ENCODE data around the gene GBA2. TPM values are rescaled to one million over a fixed set of nuclear protein-coding genes. Genes with fewer than 3 reads are reported as not detected.

The GBA2 gene
- total RNA-seq, 6 experiments from 2014 or later, result 29.5 to 53.7 (median 35.2) TPM

DNA sequence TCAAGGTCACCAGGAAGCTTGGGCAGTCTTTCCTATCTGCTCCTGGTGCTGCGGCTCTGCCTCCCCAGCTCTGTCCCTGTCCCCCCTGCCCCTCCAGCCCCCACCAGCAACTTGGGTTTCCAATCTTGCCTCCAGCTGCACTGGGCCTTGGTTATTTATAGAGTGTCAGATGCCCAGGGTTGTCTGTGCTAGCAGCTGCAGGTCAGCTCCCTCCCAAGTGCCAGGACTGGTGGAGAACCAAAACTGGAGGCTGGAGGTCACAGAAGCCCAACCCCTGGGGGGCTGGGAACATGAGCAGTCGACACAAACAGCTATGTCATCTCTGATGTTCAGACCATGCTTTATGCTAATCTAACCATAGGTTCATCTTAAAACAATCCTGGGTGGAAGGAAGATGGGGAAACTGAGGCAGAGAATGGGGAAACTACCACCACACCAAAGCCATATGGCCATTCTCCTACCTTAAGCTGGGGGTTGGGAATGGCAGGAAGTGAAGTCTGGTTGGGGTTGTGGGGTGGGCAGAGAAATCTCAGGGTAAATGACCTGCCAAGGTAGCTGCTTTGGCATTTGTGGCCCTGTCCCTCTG, 61.0 kb downstream of the GBA2 start:
- WGBS (ENCODE audit: insufficient coverage, low coverage, low lambda C conversion rate, missing lambda C conversion rate), result 75% methylated on average over 1 of the region's 2 CpGs
- ATAC-seq (no peak), DNase-seq (no peak)
- Histone ChIP-seq H3K27ac (no peak overlapping the region), H3K27me3 (no peaks in the 10 kb centered on the region), H3K9me3 (no peaks in the 10 kb centered on the region), H3K4me3 (no peak overlapping the region), H3K4me1 (peaks cover 0 to 2% (median 0%) of the 10 kb centered on the region in 4 donors), H3K36me3 (no peaks in the 10 kb centered on the region)
- intact Hi-C loops (cut with DNase I), result no loop called here
- TF ChIP-seq, protein P1, sequence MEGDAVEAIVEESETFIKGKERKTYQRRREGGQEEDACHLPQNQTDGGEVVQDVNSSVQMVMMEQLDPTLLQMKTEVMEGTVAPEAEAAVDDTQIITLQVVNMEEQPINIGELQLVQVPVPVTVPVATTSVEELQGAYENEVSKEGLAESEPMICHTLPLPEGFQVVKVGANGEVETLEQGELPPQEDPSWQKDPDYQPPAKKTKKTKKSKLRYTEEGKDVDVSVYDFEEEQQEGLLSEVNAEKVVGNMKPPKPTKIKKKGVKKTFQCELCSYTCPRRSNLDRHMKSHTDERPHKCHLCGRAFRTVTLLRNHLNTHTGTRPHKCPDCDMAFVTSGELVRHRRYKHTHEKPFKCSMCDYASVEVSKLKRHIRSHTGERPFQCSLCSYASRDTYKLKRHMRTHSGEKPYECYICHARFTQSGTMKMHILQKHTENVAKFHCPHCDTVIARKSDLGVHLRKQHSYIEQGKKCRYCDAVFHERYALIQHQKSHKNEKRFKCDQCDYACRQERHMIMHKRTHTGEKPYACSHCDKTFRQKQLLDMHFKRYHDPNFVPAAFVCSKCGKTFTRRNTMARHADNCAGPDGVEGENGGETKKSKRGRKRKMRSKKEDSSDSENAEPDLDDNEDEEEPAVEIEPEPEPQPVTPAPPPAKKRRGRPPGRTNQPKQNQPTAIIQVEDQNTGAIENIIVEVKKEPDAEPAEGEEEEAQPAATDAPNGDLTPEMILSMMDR (IDR thresholded peaks at IDR 0.05), result no peak
- no peak for TF ChIP-seq POLR2A (IDR thresholded peaks at IDR 0.05)

DNA sequence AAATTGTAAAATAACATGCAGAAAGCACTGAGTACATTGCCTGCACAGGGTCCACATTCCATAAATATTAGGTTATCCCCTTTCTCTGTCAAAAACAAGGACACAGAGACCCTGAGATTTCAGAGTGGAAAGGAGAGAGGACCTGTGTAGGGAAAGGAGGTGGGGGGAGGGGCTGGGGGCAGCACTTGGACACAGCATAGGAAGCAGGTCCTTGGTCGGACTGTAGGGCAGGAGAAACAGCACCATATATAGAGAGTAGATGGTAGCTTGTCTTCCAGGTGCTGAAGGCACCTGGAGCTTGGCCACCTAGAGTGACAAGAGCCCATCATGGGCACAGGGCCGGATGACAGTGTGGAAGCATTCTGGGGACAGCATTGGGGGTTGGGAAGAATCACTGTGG, 61.7 kb downstream of the GBA2 start:
- intact Hi-C loops (cut with DNase I), result no loop called here
- Histone ChIP-seq H3K27me3 (no peaks in the 10 kb centered on the region), H3K36me3 (no peaks in the 10 kb centered on the region), H3K4me3 (no peak overlapping the region), H3K9me3 (no peaks in the 10 kb centered on the region), H3K27ac (no peak overlapping the region), H3K4me1 (peaks cover 0 to 2% (median 0%) of the 10 kb centered on the region in 4 donors)
- 85% methylated on average over 2 of the region's 2 CpGs for WGBS (ENCODE audit: insufficient coverage, low coverage, low lambda C conversion rate, missing lambda C conversion rate)
- DNase-seq, result no peak
- TF ChIP-seq, protein P1 (IDR thresholded peaks at IDR 0.05), result no peak
- no peak for TF ChIP-seq POLR2A (IDR thresholded peaks at IDR 0.05)
- no peak for ATAC-seq

Small RNA genes within 50 kb of the gene (microRNA-seq; reads per million reads assigned to microRNA genes)
- gene MIR6852 (0 reads per million in 2 donors), gene MIR6853 (0 to 0.64 reads per million in 2 donors)

Small RNA genes within 50 kb of the gene (small RNA-seq; reads per million reads assigned to genes)
- gene MIR6853, result 0 to 0.10 reads per million in 2 experiments

Other genes with a start within 250 kb of the GBA2 start
- gene TESK1, start 144.0 kb downstream of the GBA2 start, total RNA-seq, result 10 to 100 TPM; 10.7 to 17.2 (median 13.4) TPM
- gene CD72, start 130.8 kb downstream of the GBA2 start, total RNA-seq, result 1 to 10 TPM in 4 of 6 experiments, under 1 TPM in 2; 0.60 to 6.9 (median 2.3) TPM
- gene SIT1, start 98.3 kb downstream of the GBA2 start, total RNA-seq, result under 1 TPM in 5 of 6 experiments, not detected in 1; 0.18 to 0.58 (median 0.37) TPM
- over 10,000 TPM in 2 of 6 experiments, 1,000 to 10,000 TPM in 4; 1,534 to 17,791 (median 6,650) TPM for gene RMRP, start 91.2 kb downstream of the GBA2 start, total RNA-seq
- gene CCDC107, start 90.9 kb downstream of the GBA2 start, total RNA-seq, result 10 to 100 TPM; 10.0 to 24.2 (median 15.3) TPM
- 1 to 10 TPM in 1 of 6 experiments, under 1 TPM in 5; 0.11 to 3.6 (median 0.43) TPM for gene ARHGEF39, start 84.0 kb downstream of the GBA2 start, total RNA-seq
- 1 to 10 TPM in 1 of 6 experiments, under 1 TPM in 4, not detected in 1; 0.64 to 1.6 (median 0.93) TPM for gene CA9, start 75.3 kb downstream of the GBA2 start, total RNA-seq
- gene TPM2, start 59.3 kb downstream of the GBA2 start, total RNA-seq, result 10 to 100 TPM in 4 of 6 experiments, 1 to 10 TPM in 2; 4.7 to 23.3 (median 12.4) TPM
- gene TLN1, start 17.0 kb downstream of the GBA2 start, total RNA-seq, result 100 to 1,000 TPM; 103 to 168 (median 128) TPM
- 10 to 100 TPM; 12.1 to 35.2 (median 17.8) TPM for gene CREB3, start 16.6 kb downstream of the GBA2 start, total RNA-seq
- gene RGP1, start 59 bp upstream of the GBA2 start, total RNA-seq, result 10 to 100 TPM in 5 of 6 experiments, 1 to 10 TPM in 1; 9.5 to 13.0 (median 11.4) TPM
- gene MSMP, start 5.0 kb upstream of the GBA2 start, total RNA-seq, result not detected
- gene NPR2, start 42.4 kb upstream of the GBA2 start, total RNA-seq, result 10 to 100 TPM in 5 of 6 experiments, 1 to 10 TPM in 1; 2.8 to 34.5 (median 13.1) TPM
- 1 to 10 TPM in 1 of 6 experiments, under 1 TPM in 2, not detected in 3; 0.42 to 1.3 (median 0.80) TPM for gene SPAG8, start 63.0 kb upstream of the GBA2 start, total RNA-seq
- gene HINT2, start 65.8 kb upstream of the GBA2 start, total RNA-seq, result 10 to 100 TPM; 46.0 to 86.3 (median 67.1) TPM
- gene FAM221B, start 79.5 kb upstream of the GBA2 start, total RNA-seq, result not detected
- gene TMEM8B, start 80.0 kb upstream of the GBA2 start, total RNA-seq, result 1 to 10 TPM; 1.7 to 4.7 (median 3.5) TPM
- gene OR13J1, start 121.2 kb upstream of the GBA2 start, total RNA-seq, result not detected
- gene HRCT1, start 157.0 kb upstream of the GBA2 start, total RNA-seq, result 1 to 10 TPM in 3 of 6 experiments, under 1 TPM in 3; 0.40 to 1.4 (median 0.98) TPM
- 1 to 10 TPM in 1 of 6 experiments, under 1 TPM in 5; 0.37 to 1.4 (median 0.84) TPM for gene SPAAR, start 160.3 kb upstream of the GBA2 start, total RNA-seq
- gene OR2S2, start 208.9 kb upstream of the GBA2 start, total RNA-seq, result not detected

All from right lobe of liver (tissue), 6 donors.